ENCODE measurements around the gene TNFRSF6B.

- no peak for TF ChIP-seq CTCF (IDR thresholded peaks at IDR 0.05; ENCODE audit: insufficient read depth, low read depth, low read length)
- TF ChIP-seq EZH2 (IDR thresholded peaks at IDR 0.05; ENCODE audit: insufficient read depth, low read length): no peak
Measured at GRCh38 chr20:63739130-63740069, 42.9 kb downstream of the TNFRSF6B start, which contains the start of gene SLC2A4RG.

Measured in astrocyte (in vitro differentiated cells and primary cell).